H1 (cell line): ENCODE measurements around the gene RERE. TPM values are rescaled to one million over a fixed set of nuclear protein-coding genes. Genes with fewer than 3 reads are reported as not detected.

Source experiments
- BCL11A ChIP-seq, 2 experiments: IDR thresholded peaks; one replicate each; pipeline ENCODE4 v1.6.1; 2011; ENCODE audit warnings: low read depth in 2 of 2, low read length in 2 of 2, mild to moderate bottlenecking in 2 of 2
- CEBPB ChIP-seq: IDR thresholded peaks from 2 replicates; pipeline ENCODE4 v1.6.1; 2012; ENCODE audit warnings: low read depth, low read length
- CTBP2 ChIP-seq: IDR thresholded peaks from 2 replicates; pipeline ENCODE4 v1.7.0; 2011; ENCODE audit warnings: borderline replicate concordance, mild to moderate bottlenecking, moderate library complexity, mixed read lengths, low read length; ENCODE audit not compliant: insufficient read depth, insufficient read length
- JUND ChIP-seq: IDR thresholded peaks from 2 replicates; pipeline ENCODE4 v1.6.1; 2011; ENCODE audit warnings: mild to moderate bottlenecking, improper control_type of control experiment, low read length
- KDM1A ChIP-seq: fragments of 200-600, 300-600 bp; sonication (generic); IDR thresholded peaks from 2 replicates; pipeline ENCODE4 v1.7.1; 2016; ENCODE audit warnings: mild to moderate bottlenecking, low read length, borderline replicate concordance
- POLR2A ChIP-seq, 2 experiments: IDR thresholded peaks; 1 replicate in 1 of 2; 2 replicates in 1 of 2; pipeline ENCODE4 v1.6.1; 2011; ENCODE audit warnings: low read depth in 2 of 2, low read length in 2 of 2, mild to moderate bottlenecking in 2 of 2; ENCODE audit errors: control extremely low read depth in 1 of 2
- SP1 ChIP-seq: IDR thresholded peaks from 2 replicates; pipeline ENCODE4 v1.6.1; 2011; ENCODE audit warnings: low read depth, low read length
- SP2 ChIP-seq: IDR thresholded peaks from 2 replicates; pipeline ENCODE4 v1.6.1; 2012; ENCODE audit warnings: mild to moderate bottlenecking, low read length, inconsistent platforms
- SUZ12 ChIP-seq: fragments of 200-600 bp; sonication (generic); IDR thresholded peaks from 2 replicates; pipeline ENCODE4 v1.6.1; 2012; ENCODE audit warnings: mild to moderate bottlenecking, inconsistent platforms, low read length, moderate library complexity, mixed read lengths
- TAF1 ChIP-seq: IDR thresholded peaks from 2 replicates; pipeline ENCODE4 v1.6.1; 2011; ENCODE audit warnings: mild to moderate bottlenecking, low read depth, low read length
- YY1 ChIP-seq: IDR thresholded peaks from 2 replicates; pipeline ENCODE4 v1.6.1; 2011; ENCODE audit warnings: low read depth, mild to moderate bottlenecking, low read length
- polyA plus RNA-seq, 7 experiments: library from polyadenylated mRNA; depleted of rRNA in 3 of 7; stranded (reverse) in 5 of 7; unstranded in 2 of 7; fragments of >200 nt in 5 of 7; fragments of 200-250 nt in 2 of 7; gene quantifications; 1 replicate in 5 of 7; 2 replicates in 1 of 7; 4 replicates in 1 of 7; pipeline versions ENCODE4 v1.2.1 to v1.2.3, GENCODE V29; 2011 to 2013; ENCODE audit warnings: missing spikeins in 2 of 7, mixed read lengths in 2 of 7
- total RNA-seq: library from RNA; stranded (reverse); fragmentation: NEBNext Ultra II Directional; extraction: Animal tissue kit (Norgen Biotek cat#: 25700); gene quantifications from 2 replicates; pipeline ENCODE4 v1.2.1, GENCODE V29; 2021

The RERE gene
- total and polyA plus RNA-seq, 2 of the 8 experiments (the other 6 are each of a cell fraction or from before 2014, with no cell fraction given), result 15.3 to 142 TPM

DNA sequence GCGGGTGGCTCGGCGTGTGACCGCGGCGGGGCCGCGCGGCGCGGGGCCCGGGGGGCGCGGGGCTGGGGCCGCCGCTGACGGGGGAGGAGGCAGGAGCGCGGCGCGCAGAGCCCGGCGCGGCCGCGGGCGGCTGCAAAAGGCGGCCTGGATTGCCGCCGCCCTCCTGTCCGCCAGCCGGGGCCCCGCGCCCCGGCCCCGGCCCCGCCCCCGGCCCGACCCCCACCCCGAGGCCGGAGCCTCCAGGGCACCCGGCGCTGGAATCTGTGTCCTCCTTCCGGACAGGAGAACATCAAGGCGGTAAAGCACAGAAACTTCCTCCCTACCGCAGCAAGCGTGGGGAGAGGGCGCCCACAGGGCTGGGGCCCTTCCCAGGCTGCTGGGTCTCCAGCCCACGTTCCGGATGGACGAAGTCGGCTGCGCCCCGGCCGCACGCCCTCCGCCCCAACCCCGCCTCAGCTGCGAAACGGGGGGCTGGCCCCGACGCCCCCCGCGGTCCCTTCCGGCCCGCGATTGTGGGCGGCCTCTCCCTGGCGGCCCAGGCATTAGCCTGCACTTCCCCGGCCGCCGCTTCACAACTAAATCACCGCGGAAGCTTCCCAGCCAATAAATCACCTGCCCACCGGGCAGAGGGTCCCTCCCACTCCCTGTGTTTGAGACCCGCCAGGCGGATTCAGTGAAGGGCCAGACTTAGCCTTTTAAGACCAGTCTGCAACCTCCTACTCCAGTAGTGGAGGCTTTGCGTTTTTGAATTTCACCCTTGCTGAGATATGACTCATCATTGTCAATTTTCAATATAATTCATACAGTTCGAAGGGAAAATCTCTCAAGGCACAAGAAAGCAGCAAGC, 393.5 kb downstream of the RERE start (continued):
- no peak for TF ChIP-seq CEBPB
- TF ChIP-seq TAF1, result peak; percentile 71
- no peak for TF ChIP-seq POLR2A (IDR thresholded peaks at IDR 0.05; ENCODE audit: control extremely low read depth in 1 of 2, low read depth in 2 of 2, low read length in 2 of 2)
- 0 out of 2 replicates have a peak, but pooled peaks have one; percentile 5 for TF ChIP-seq YY1
- no peak for TF ChIP-seq BCL11A (IDR thresholded peaks at IDR 0.05; ENCODE audit: low read depth in 2 of 2, low read length in 2 of 2)
- 0 out of 2 replicates have a peak, but pooled peaks have one; percentile 33 for TF ChIP-seq SP1
- 0 out of 2 replicates have a peak, but pooled peaks have one; percentile 33 for TF ChIP-seq JUND
- no peak for TF ChIP-seq SUZ12
- TF ChIP-seq SP2, result no peak
- TF ChIP-seq CTBP2, result no peak
- no peak for TF ChIP-seq KDM1A
